GM12891 (cell line): Measurements from ENCODE around the gene G6PD.

Experiments
- PAX5 ChIP-seq: IDR thresholded peaks from 2 replicates; pipeline ENCODE4 v1.6.1; 2011; ENCODE audit warnings: low read length, moderate library complexity, mild to moderate bottlenecking; ENCODE audit not compliant: insufficient read depth, severe bottlenecking
- POLR2A ChIP-seq: IDR thresholded peaks from 2 replicates; pipeline ENCODE4 v1.6.1; 2011; ENCODE audit warnings: low read depth, low read length, control low read depth
- POLR2AphosphoS5 ChIP-seq: IDR thresholded peaks from 2 replicates; pipeline ENCODE4 v1.6.1; 2011; ENCODE audit warnings: low read depth, low read length, control low read depth
- POU2F2 ChIP-seq: IDR thresholded peaks from 2 replicates; pipeline ENCODE4 v1.6.1; 2011; ENCODE audit warnings: low read depth, mild to moderate bottlenecking, control low read depth, low read length, moderate library complexity
- SPI1 ChIP-seq: IDR thresholded peaks from 2 replicates; pipeline ENCODE4 v1.6.1; 2011; ENCODE audit warnings: low read depth, low read length, control low read depth
- TAF1 ChIP-seq: IDR thresholded peaks from 2 replicates; pipeline ENCODE4 v1.6.1; 2011; ENCODE audit warnings: low read depth, low read length, control low read depth

DNA sequence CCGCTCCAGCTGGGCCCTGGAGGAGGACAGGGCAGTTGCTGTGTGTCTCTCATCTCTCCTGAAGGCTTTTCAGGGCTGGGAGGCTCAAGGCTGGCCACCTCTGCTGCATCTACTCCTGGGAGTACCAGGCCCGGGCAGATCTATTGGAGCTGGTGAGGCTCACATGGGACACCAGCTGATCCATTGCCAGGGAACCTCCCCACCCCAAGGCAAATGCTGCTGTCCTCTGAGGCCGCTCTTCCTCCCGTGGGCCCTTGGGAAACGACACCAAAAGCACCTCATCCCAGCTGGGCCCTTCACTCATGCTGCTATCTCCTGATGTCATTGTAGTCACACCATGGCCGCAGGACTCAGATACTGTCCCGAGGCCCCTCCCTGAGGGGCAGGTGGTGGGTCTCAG lies 63.9 kb downstream of the G6PD start:
- TF ChIP-seq SPI1 (no peak), TAF1 (no peak), POLR2A (no peak), POLR2AphosphoS5 (no peak), POU2F2 (no peak), PAX5 (no peak)
